OCI-LY7 (cell line): ENCODE measurements around the gene CCDC170. TPM values are rescaled to one million over a fixed set of nuclear protein-coding genes. Genes with fewer than 3 reads are reported as not detected.

Experiments
- BruUV-seq: library from RNA; stranded (reverse); fragments of 400-500 nt; replicated peaks from 2 replicates; lab custom pipeline; 2021; lab: Mats Ljungman, UMichigan
- CTCF ChIA-PET: fragments of 300-600 bp; sonication (Branson Sonifier 250); formaldehyde crosslinking; loops from one replicate; lab custom pipeline; 2022; ENCODE audit warnings: antibody characterized with exemption; ENCODE audit not compliant: unreplicated experiment; lab: Charles Lee
- POLR2A ChIA-PET: fragments of 300-600 bp; sonication (Branson Sonifier 250); formaldehyde crosslinking; loops from one replicate; lab custom pipeline; 2022; ENCODE audit warnings: antibody characterized with exemption; lab: Charles Lee
- DNase-seq: peaks from one replicate; pipeline ENCODE4 v3.0.0-alpha.2; 2015; ENCODE audit warnings: low spot score
- H2AFZ ChIP-seq: fragments of 200-600 bp; sonication (generic), shearing (Covaris generic); 2 replicates; pipeline ENCODE4 v1.6.1; 2014; ENCODE audit warnings: mild to moderate bottlenecking, antibody characterized with exemption, low read length, moderate library complexity
- H3K27ac ChIP-seq: fragments of 200-600 bp; sonication (generic); 2 replicates; pipeline ENCODE4 v1.5.1; 2014; ENCODE audit warnings: mixed run types, low read depth, mild to moderate bottlenecking, moderate library complexity, low read length, inconsistent platforms; ENCODE audit not compliant: poor library complexity, severe bottlenecking
- H3K36me3 ChIP-seq: fragments of 200-600 bp; sonication (generic); 2 replicates; pipeline ENCODE4 v1.6.1; 2014; ENCODE audit warnings: mild to moderate bottlenecking, antibody characterized with exemption, low read length, moderate library complexity, mixed read lengths; ENCODE audit not compliant: insufficient read depth
- H3K4me1 ChIP-seq: fragments of 200-600 bp; sonication (generic); 2 replicates; pipeline ENCODE4 v1.5.1; 2014; ENCODE audit warnings: mild to moderate bottlenecking, low read length; ENCODE audit not compliant: insufficient read depth, poor library complexity, severe bottlenecking
- H3K4me2 ChIP-seq: fragments of 200-600 bp; sonication (generic); 2 replicates; pipeline ENCODE4 v1.6.1; 2014; ENCODE audit warnings: mild to moderate bottlenecking, low read length
- H3K4me3 ChIP-seq: fragments of 200-600 bp; sonication (generic); 2 replicates; pipeline ENCODE4 v1.5.1; 2014; ENCODE audit warnings: mild to moderate bottlenecking, low read depth, low read length; ENCODE audit not compliant: poor library complexity, severe bottlenecking
- H3K79me2 ChIP-seq: fragments of 200-600 bp; sonication (generic); 2 replicates; pipeline ENCODE4 v1.6.1; 2016; ENCODE audit warnings: low read depth, mild to moderate bottlenecking, low read length, moderate library complexity, mixed read lengths; ENCODE audit not compliant: insufficient read depth
- H3K9me2 ChIP-seq: fragments of 200-600 bp; sonication (generic); 2 replicates; pipeline ENCODE4 v1.6.1; 2016; ENCODE audit warnings: mild to moderate bottlenecking, low read length, mixed read lengths; ENCODE audit not compliant: insufficient read depth
- H3K9me3 ChIP-seq: fragments of 200-600 bp; sonication (generic); 2 replicates; pipeline ENCODE4 v1.6.1; 2014; ENCODE audit warnings: mild to moderate bottlenecking, mixed run types, low read length, mixed read lengths
- H4K20me1 ChIP-seq: fragments of 200-600 bp; sonication (generic); 2 replicates; pipeline ENCODE4 v1.6.1; 2014; ENCODE audit warnings: mild to moderate bottlenecking, antibody characterized with exemption, low read length, moderate library complexity, mixed read lengths; ENCODE audit not compliant: insufficient read depth
- EZH2phosphoT487 ChIP-seq: fragments of 200-600 bp; sonication (generic); IDR thresholded peaks from 2 replicates; pipeline ENCODE4 v1.6.1; 2018; ENCODE audit warnings: low read depth, borderline replicate concordance, mild to moderate bottlenecking, mixed run types, antibody characterized with exemption, low read length, moderate library complexity, mixed read lengths
- intact Hi-C: fragments of 100-400 bp; cut with micrococcal nuclease; formaldehyde crosslinking; loops from one replicate; pipeline ENCODE4 v1.10.0; 2022; ENCODE audit not compliant: unreplicated experiment
- total RNA-seq, 2 experiments: library from RNA; depleted of rRNA in 1 of 2; stranded (reverse); fragments of >200 nt in 1 of 2; shearing (Covaris generic) in 1 of 2; gene quantifications; 2 replicates each; pipeline ENCODE4 v1.2.3, GENCODE V29; 2014 to 2022
- TF ChIP-seq, protein P1 (sequence below): fragments of 200-600 bp; sonication (generic); conservative IDR thresholded peaks from 2 replicates; pipeline ENCODE4 v1.5.1; 2014; ENCODE audit warnings: mild to moderate bottlenecking, antibody characterized with exemption, low read length, moderate library complexity, mixed read lengths

Gene CCDC170
- total RNA-seq, 2 experiments from 2014 or later, result not detected

DNA sequence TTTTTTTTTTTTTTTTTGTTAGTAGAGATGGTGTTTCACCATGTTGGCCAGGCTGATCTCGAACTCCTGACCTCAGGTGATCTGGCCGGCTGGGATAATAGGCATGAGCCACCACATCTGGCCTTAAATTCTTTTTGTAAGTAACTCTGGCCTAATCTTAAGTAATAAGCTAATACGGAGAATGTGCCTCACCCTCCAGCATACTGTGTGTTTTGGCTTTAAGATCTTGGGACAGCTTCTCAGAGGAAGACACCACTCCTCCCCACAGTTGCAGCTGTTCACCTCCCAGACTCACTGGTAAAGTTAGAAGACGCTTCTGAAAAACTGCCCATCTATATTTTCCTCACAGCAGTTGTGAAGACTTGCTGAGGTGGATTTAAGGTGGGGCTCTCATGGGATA lies 120.8 kb downstream of the CCDC170 start:
- Histone ChIP-seq H3K27ac (no peak overlapping the region), H3K4me2 (no peak overlapping the region), H3K79me2 (no peaks in the 10 kb centered on the region), H3K4me1 (no peaks in the 10 kb centered on the region), H3K4me3 (no peak overlapping the region), H3K9me3 (no peaks in the 10 kb centered on the region), H4K20me1 (no peaks in the 10 kb centered on the region), H3K9me2 (no peaks in the 10 kb centered on the region), H2AFZ (no peak overlapping the region), H3K36me3 (no peaks in the 10 kb centered on the region)
- intact Hi-C loops, result no loop called here
- DNase-seq, result no peak
- ChIA-PET CTCF (no interaction called here), POLR2A (interaction anchor here (0.6 to 0.7 kb wide), 3 partner anchors 9 to 35 kb away, joined by 3 to 4 read pairs (median 3); no protein-coding TSS in a partner anchor)
- no TSS peak for BruUV-seq
- TF ChIP-seq EZH2phosphoT487, result no peak
- TF ChIP-seq, protein P1, sequence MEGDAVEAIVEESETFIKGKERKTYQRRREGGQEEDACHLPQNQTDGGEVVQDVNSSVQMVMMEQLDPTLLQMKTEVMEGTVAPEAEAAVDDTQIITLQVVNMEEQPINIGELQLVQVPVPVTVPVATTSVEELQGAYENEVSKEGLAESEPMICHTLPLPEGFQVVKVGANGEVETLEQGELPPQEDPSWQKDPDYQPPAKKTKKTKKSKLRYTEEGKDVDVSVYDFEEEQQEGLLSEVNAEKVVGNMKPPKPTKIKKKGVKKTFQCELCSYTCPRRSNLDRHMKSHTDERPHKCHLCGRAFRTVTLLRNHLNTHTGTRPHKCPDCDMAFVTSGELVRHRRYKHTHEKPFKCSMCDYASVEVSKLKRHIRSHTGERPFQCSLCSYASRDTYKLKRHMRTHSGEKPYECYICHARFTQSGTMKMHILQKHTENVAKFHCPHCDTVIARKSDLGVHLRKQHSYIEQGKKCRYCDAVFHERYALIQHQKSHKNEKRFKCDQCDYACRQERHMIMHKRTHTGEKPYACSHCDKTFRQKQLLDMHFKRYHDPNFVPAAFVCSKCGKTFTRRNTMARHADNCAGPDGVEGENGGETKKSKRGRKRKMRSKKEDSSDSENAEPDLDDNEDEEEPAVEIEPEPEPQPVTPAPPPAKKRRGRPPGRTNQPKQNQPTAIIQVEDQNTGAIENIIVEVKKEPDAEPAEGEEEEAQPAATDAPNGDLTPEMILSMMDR, result no peak

DNA sequence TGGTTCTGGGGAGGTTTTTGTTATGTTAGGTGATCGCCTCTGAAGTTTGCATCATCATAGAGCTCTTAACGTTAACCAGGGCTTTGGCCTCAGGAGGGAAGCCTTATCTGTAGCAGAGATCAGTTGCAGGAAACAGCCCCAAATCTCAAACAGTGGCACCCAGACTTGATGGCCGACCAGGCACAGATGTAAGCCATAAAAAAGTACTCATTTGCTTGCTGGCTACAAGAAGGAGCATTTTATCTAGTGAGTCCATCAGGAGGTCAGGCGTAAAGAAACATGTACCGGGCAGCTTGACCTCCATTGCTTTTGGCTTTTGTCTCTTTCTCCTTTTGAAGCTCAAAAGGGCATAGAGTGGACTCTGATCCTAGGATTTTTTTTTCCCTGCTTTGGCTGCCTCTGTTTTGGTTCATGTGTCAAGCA lies 122.3 kb downstream of the CCDC170 start:
- no peak for DNase-seq
- ChIA-PET POLR2A (no interaction called here), CTCF (no interaction called here)
- H3K9me3 ChIP-seq, result no peaks in the 10 kb centered on the region
- no peak overlapping the region for H3K4me3 ChIP-seq
- H3K36me3 ChIP-seq, result no peaks in the 10 kb centered on the region
- H4K20me1 ChIP-seq, result no peaks in the 10 kb centered on the region
- no peak overlapping the region for H3K4me2 ChIP-seq
- H3K9me2 ChIP-seq, result no peaks in the 10 kb centered on the region
- BruUV-seq, result no TSS peak
- H2AFZ ChIP-seq, result no peak overlapping the region
- H3K79me2 ChIP-seq, result no peaks in the 10 kb centered on the region
- no peak overlapping the region for H3K27ac ChIP-seq
- intact Hi-C loops, result no loop called here
- no peaks in the 10 kb centered on the region for H3K4me1 ChIP-seq
- TF ChIP-seq, protein P1, result no peak
- no peak for TF ChIP-seq EZH2phosphoT487

DNA sequence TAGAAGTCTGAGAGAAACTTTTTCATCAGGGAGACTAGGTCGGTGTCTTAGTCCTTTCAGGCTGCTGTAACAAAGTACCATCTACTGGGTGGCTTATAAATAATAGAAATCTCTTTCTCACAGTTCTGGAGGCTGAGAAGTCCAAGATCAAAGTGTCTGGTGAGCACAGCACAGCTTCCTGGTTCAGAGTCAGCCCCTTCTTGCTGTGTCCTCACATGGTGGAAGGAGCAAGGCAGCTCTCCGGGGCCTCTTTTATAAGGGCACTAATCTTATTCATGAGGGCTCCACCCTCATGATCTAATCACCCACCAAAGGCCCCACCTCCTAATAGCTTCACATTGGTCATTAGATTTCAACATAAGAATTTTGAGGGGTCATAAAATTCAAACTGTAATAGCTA lies 122.8 kb downstream of the CCDC170 start:
- BruUV-seq, result no TSS peak
- DNase-seq, result no peak
- Histone ChIP-seq H3K4me1 (no peaks in the 10 kb centered on the region), H3K27ac (no peak overlapping the region), H4K20me1 (no peaks in the 10 kb centered on the region), H3K4me2 (no peak overlapping the region), H2AFZ (no peak overlapping the region), H3K9me3 (no peaks in the 10 kb centered on the region), H3K79me2 (no peaks in the 10 kb centered on the region), H3K4me3 (no peak overlapping the region), H3K36me3 (no peaks in the 10 kb centered on the region), H3K9me2 (no peaks in the 10 kb centered on the region)
- CTCF ChIA-PET, result no interaction called here
- intact Hi-C loops, result no loop called here
- POLR2A ChIA-PET, result no interaction called here
- no peak for TF ChIP-seq EZH2phosphoT487
- TF ChIP-seq, protein P1, result no peak
